T-cell (primary cell): ENCODE data around the gene PEAK1. TPM values are rescaled to one million over a fixed set of nuclear protein-coding genes. Genes with fewer than 3 reads are reported as not detected.

ENCODE experiments used
- ATAC-seq, 4 experiments: fragments of 200-7000 bp in 3 of 4; fragments of 150-1000 bp in 1 of 4; cut with Tn5 transposase; replicated peaks in 1 of 4; 1 replicate in 3 of 4; 2 replicates in 1 of 4; pipeline ENCODE4 v1.10.0; 2021; ENCODE audit warnings: moderate library complexity in 3 of 4, mild to moderate bottlenecking in 2 of 4, moderate number of reproducible peaks in 1 of 4
- CTCF ChIA-PET, 2 donors: fragments of 300-600 bp; sonication (Branson Sonifier 250); formaldehyde crosslinking; loops; one replicate each; lab custom pipeline; 2022; ENCODE audit warnings: antibody characterized with exemption in 2 of 2; lab: Charles Lee
- POLR2A ChIA-PET, 2 donors: fragments of 300-600 bp; sonication (Branson Sonifier 250); formaldehyde crosslinking; loops; one replicate each; lab custom pipeline; 2022; ENCODE audit warnings: antibody characterized with exemption in 2 of 2; lab: Charles Lee
- DNase-seq, 35 experiments: peaks; one replicate each; pipeline versions ENCODE4 v3.0.0 to v3.0.0-alpha.2; 2013 to 2023
- H3K27ac ChIP-seq: one replicate; pipeline ENCODE4 v1.5.1; 2013; ENCODE audit warnings: low read length
- H3K27me3 ChIP-seq, 2 experiments: replicated peaks in 1 of 2; 1 replicate in 1 of 2; 2 replicates in 1 of 2; pipeline versions ENCODE4 v1.6.1 to v1.7.0; 2013; ENCODE audit warnings: low read length in 1 of 2, mixed read lengths in 1 of 2; ENCODE audit not compliant: control insufficient read depth in 2 of 2, insufficient read depth in 2 of 2; ENCODE audit errors: extremely low read depth in 1 of 2
- H3K36me3 ChIP-seq, 2 donors: 1 replicate in 1 of 2; 2 replicates in 1 of 2; pipeline versions ENCODE4 v1.6.1 to v1.7.0; 2013; ENCODE audit warnings: low read length in 1 of 2; ENCODE audit not compliant: control insufficient read depth in 2 of 2, insufficient read depth in 1 of 2; ENCODE audit errors: extremely low read depth in 1 of 2
- H3K4me1 ChIP-seq, 2 experiments: 1 replicate in 1 of 2; 2 replicates in 1 of 2; pipeline versions ENCODE4 v1.6.1 to v1.7.0; 2013; ENCODE audit warnings: low read length in 2 of 2, mixed read lengths in 1 of 2; ENCODE audit not compliant: insufficient read depth in 2 of 2, control insufficient read depth in 1 of 2; ENCODE audit errors: extremely low read depth in 1 of 2
- H3K4me3 ChIP-seq, 2 donors: 1 replicate in 1 of 2; 2 replicates in 1 of 2; pipeline versions ENCODE4 v1.5.1 to v1.7.0; 2013; ENCODE audit warnings: mild to moderate bottlenecking in 2 of 2, low read length in 1 of 2, moderate library complexity in 1 of 2; ENCODE audit not compliant: control insufficient read depth in 1 of 2; ENCODE audit errors: extremely low read depth in 1 of 2
- H3K9me3 ChIP-seq: 2 replicates; pipeline ENCODE4 v1.7.0; 2013
- H3K27ac Mint-ChIP-seq, 2 donors: one replicate each; pipeline ENCODE4 v1.8.0; 2020 to 2021; ENCODE audit warnings: mild to moderate bottlenecking in 2 of 2, mixed read lengths in 2 of 2
- H3K27me3 Mint-ChIP-seq, 2 donors: one replicate each; pipeline ENCODE4 v1.8.0; 2021 to 2022; ENCODE audit warnings: mixed read lengths in 2 of 2
- H3K36me3 Mint-ChIP-seq: one replicate; pipeline ENCODE4 v1.8.0; 2021; ENCODE audit warnings: mixed read lengths
- H3K4me1 Mint-ChIP-seq, 3 donors: one replicate each; pipeline ENCODE4 v1.8.0; 2020 to 2022; ENCODE audit warnings: mixed read lengths in 3 of 3, mild to moderate bottlenecking in 1 of 3
- H3K4me3 Mint-ChIP-seq, 3 donors: one replicate each; pipeline ENCODE4 v1.8.0; 2020 to 2022; ENCODE audit warnings: mild to moderate bottlenecking in 3 of 3, mixed read lengths in 3 of 3, moderate library complexity in 3 of 3
- H3K9me3 Mint-ChIP-seq, 3 donors: one replicate each; pipeline ENCODE4 v1.8.0; 2020 to 2022; ENCODE audit warnings: mixed read lengths in 3 of 3
- WGBS: methylation state at CpG from one replicate; pipeline ENCODE4 v1.1.5; 2013; ENCODE audit warnings: missing lambda C conversion rate; ENCODE audit not compliant: insufficient coverage; 5-methylcytosine and 5-hydroxymethylcytosine counted together
- total RNA-seq, 35 experiments: library from RNA in 6 of 35; stranded (reverse) in 6 of 35; fragments of 120-200 nt in 1 of 35; gene quantifications; one replicate each; pipeline versions ENCODE4 v1.2.1 to v1.2.4 and lab custom pipeline; 2013 to 2026

PEAK1 gene
- total RNA-seq, 5 donors from 2014 or later (not counting 1 experiment from before 2014, with no cell fraction given): 9.4 to 17.7 (median 10.9) TPM

DNA sequence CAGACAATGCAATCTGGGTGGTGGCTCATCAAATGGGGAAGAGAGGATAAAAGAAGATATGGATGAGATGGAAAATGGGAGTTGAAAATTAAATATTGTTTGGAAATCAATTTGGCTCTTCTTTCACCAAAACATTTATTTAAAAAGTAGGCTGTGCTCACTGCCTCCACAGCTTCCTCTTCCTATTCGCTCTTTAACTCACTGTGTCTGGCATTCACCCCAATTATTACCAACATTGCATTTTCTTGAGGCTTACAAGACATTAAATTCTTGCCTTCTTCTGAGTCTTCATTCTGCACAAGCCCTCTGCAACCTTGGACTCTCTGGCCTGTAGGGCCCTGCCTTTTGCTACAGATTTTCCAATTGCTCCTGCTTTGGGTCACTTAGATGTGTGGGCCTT is 296.1 kb downstream of the PEAK1 start:
- Mint-ChIP-seq H3K4me3 (no peak overlapping the region), H3K36me3 (no peaks in the 10 kb centered on the region), H3K27ac (no peak overlapping the region), H3K9me3 (no peaks in the 10 kb centered on the region), H3K27me3 (no peaks in the 10 kb centered on the region), H3K4me1 (peaks cover 3 to 8% (median 5%) of the 10 kb centered on the region in 3 donors)
- ChIA-PET POLR2A (no interaction called here), CTCF (no interaction called here)
- Histone ChIP-seq H3K36me3 (no peaks in the 10 kb centered on the region), H3K4me3 (no peak overlapping the region), H3K27me3 (no peaks in the 10 kb centered on the region), H3K27ac (no peak overlapping the region), H3K4me1 (peaks cover 0 to 3% of the 10 kb centered on the region in 2 experiments), H3K9me3 (no peaks in the 10 kb centered on the region)
- DNase-seq (no peak), ATAC-seq (no peak)
- 83% methylated on average over 1 of the region's 1 CpG for WGBS

DNA sequence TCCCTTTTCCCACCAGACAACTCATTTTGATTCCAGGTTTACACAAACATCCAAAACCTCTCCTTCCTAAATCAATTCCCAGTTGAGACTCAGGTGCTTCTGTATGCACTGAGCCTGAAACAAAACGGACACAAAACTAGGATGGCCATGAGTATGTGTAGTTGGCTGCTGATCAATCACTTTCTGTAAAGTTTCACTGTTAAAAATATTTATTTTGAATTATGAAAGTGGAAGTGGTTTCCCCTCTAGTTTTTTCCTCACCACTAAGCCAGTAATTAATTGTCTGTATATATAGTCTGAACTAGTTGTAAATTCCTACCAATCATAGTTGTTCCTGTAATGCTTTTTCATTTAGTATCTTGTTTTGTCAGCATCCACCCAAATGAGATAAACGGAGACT is 297.3 kb downstream of the PEAK1 start:
- no CpG with 5 or more reads among the region's 2 CpGs for WGBS
- Mint-ChIP-seq H3K36me3 (no peaks in the 10 kb centered on the region), H3K4me3 (no peak overlapping the region), H3K9me3 (no peaks in the 10 kb centered on the region), H3K4me1 (peaks cover 5 to 10% (median 7%) of the 10 kb centered on the region in 3 donors), H3K27ac (no peak overlapping the region), H3K27me3 (no peaks in the 10 kb centered on the region)
- Histone ChIP-seq H3K36me3 (no peaks in the 10 kb centered on the region), H3K27me3 (no peaks in the 10 kb centered on the region), H3K4me1 (peaks cover 0 to 3% of the 10 kb centered on the region in 2 experiments), H3K27ac (no peak overlapping the region), H3K9me3 (no peaks in the 10 kb centered on the region), H3K4me3 (no peak overlapping the region)
- CTCF ChIA-PET: no interaction called here
- DNase-seq (no peak), ATAC-seq (no peak)
- POLR2A ChIA-PET: no interaction called here

DNA sequence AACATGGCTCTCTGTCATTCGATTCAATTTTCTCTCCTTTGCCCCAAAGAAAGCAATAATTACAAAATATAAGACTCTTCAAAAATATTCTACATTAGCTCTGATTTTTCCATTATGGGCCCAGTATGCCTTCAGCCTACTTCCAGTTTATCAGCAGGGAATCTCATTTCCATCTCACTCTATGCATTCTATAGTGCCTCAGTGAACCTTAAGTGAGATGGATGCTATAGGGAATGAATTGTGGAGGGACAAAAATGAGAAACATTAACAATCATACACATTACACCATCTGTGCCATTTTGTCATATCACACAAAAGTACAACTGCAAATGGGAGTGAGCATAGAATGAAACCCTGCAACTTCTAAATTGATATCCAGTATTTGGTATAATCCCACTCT is 298.3 kb downstream of the PEAK1 start:
- Mint-ChIP-seq H3K36me3 (no peaks in the 10 kb centered on the region), H3K9me3 (no peaks in the 10 kb centered on the region), H3K27me3 (no peaks in the 10 kb centered on the region), H3K27ac (no peak overlapping the region), H3K4me1 (peaks cover 5 to 10% (median 7%) of the 10 kb centered on the region in 3 donors), H3K4me3 (no peak overlapping the region)
- no peaks in the 10 kb centered on the region for H3K9me3 ChIP-seq
- no peak for DNase-seq
- no peak overlapping the region for H3K27ac ChIP-seq
- CTCF ChIA-PET: no interaction called here
- no peak overlapping the region for H3K4me3 ChIP-seq
- WGBS: 67% methylated on average over 1 of the region's 1 CpG
- H3K4me1 ChIP-seq: peaks cover 0 to 3% of the 10 kb centered on the region in 2 experiments
- no peaks in the 10 kb centered on the region for H3K27me3 ChIP-seq
- POLR2A ChIA-PET: no interaction called here
- H3K36me3 ChIP-seq: no peaks in the 10 kb centered on the region
- ATAC-seq: no peak

DNA sequence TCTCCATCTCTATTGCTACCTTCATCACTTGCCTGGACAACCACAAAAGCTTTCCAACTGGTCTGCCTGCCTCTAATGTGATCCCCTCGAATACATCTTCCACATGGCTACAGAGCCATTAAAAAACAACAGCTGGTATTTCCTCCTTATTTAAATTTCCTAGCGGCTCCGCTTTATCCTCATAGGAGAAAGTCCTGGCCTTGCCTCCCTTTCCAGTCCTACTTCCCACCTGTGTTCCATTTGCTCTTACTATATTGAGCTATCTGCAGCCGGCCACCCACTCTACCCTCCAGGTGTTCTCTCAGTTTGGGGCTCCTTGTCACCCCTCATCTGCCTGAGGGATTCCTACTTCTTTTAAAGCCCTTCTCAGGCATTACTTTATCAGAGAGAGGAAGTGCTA is 299.3 kb downstream of the PEAK1 start:
- DNase-seq: no peak
- no peaks in the 10 kb centered on the region for H3K36me3 Mint-ChIP-seq
- whole genome bisulfite sequencing: 100% methylated on average over 4 of the region's 4 CpGs
- Histone ChIP-seq H3K4me3 (no peak overlapping the region), H3K27me3 (no peaks in the 10 kb centered on the region), H3K9me3 (no peaks in the 10 kb centered on the region), H3K4me1 (peaks cover 0 to 3% of the 10 kb centered on the region in 2 experiments), H3K36me3 (no peaks in the 10 kb centered on the region), H3K27ac (no peak overlapping the region)
- H3K27ac Mint-ChIP-seq: no peak overlapping the region
- H3K4me1 Mint-ChIP-seq: peaks cover 5 to 10% (median 7%) of the 10 kb centered on the region in 3 donors
- ChIA-PET POLR2A (no interaction called here), CTCF (interaction anchor here in 1 of 2 donors (3.0 kb wide), 1 partner anchor 422 kb away, joined by 23 read pairs; no protein-coding TSS in a partner anchor)
- no peaks in the 10 kb centered on the region for H3K9me3 Mint-ChIP-seq
- no peak for ATAC-seq
- no peaks in the 10 kb centered on the region for H3K27me3 Mint-ChIP-seq
- H3K4me3 Mint-ChIP-seq: no peak overlapping the region

DNA sequence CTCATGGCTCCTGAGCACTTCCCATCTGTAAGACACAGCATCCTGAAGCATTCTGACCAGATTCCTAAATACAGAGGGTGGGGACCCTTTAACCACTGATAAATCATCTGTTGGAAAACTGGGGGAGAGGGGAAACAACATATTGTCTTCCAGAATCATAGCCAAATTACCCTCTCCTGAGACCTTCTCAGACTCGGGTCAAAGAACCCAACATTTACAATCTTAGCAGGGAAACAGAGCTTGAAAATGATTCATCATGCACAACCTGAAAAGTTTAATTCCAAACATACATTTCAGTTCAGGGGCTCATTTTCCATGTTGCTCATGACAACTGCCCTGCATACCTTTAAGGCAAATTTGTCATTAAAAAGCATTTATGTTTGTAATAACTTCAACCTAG is 300.5 kb downstream of the PEAK1 start:
- Histone ChIP-seq H3K36me3 (no peaks in the 10 kb centered on the region), H3K27ac (no peak overlapping the region), H3K4me1 (peaks cover 0 to 3% of the 10 kb centered on the region in 2 experiments), H3K4me3 (no peak overlapping the region), H3K9me3 (no peaks in the 10 kb centered on the region), H3K27me3 (no peaks in the 10 kb centered on the region)
- ChIA-PET CTCF (interaction anchor here (0.5 to 3.0 kb wide), 8 partner anchors 29 to 519 kb away, joined by 3 to 23 read pairs (median 4); no protein-coding TSS in a partner anchor), POLR2A (no interaction called here)
- peaks cover 5 to 10% (median 7%) of the 10 kb centered on the region in 3 donors for H3K4me1 Mint-ChIP-seq
- no peak overlapping the region for H3K4me3 Mint-ChIP-seq
- no peaks in the 10 kb centered on the region for H3K9me3 Mint-ChIP-seq
- ATAC-seq (no peak), DNase-seq (no peak)
- peaks cover 2% of the 10 kb centered on the region for H3K36me3 Mint-ChIP-seq
- no peak overlapping the region for H3K27ac Mint-ChIP-seq
- 83% methylated on average over 1 of the region's 1 CpG for WGBS
- no peaks in the 10 kb centered on the region for H3K27me3 Mint-ChIP-seq

DNA sequence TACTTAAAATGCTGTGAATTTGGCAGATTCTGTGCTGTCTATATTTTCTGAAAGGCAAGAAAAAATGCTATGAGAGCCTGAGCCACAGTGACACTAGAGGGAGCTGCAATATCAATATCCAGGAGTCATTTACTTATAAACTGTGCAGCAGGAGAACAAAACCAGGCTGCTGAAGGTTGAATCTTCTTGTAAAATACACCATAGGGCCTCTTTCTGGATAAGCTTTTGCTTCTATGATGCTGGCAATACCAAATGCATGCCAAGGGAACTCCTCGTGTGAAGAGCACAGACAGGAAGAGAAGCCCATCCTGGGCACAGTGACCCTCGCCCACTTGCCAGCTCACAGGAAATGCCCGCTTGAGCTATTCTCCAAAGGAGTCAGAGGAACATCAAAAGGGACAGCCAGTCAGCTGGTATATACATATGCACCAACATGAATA is 301.0 kb downstream of the PEAK1 start:
- Mint-ChIP-seq H3K4me1 (peaks cover 5 to 10% (median 7%) of the 10 kb centered on the region in 3 donors), H3K36me3 (peaks cover 7% of the 10 kb centered on the region), H3K27me3 (no peaks in the 10 kb centered on the region), H3K27ac (no peak overlapping the region), H3K9me3 (no peaks in the 10 kb centered on the region), H3K4me3 (no peak overlapping the region)
- Histone ChIP-seq H3K4me1 (peaks cover 0 to 3% of the 10 kb centered on the region in 2 experiments), H3K36me3 (no peaks in the 10 kb centered on the region), H3K27ac (no peak overlapping the region), H3K4me3 (no peak overlapping the region), H3K9me3 (no peaks in the 10 kb centered on the region), H3K27me3 (no peaks in the 10 kb centered on the region)
- ATAC-seq (peak in 3 of 4 experiments; percentile 43 to 70 (median 57)), DNase-seq (peak in 23 of 35 experiments; percentile 4 to 75 (median 24))
- POLR2A ChIA-PET: interaction anchor here in 1 of 2 donors (0.6 kb wide), 1 partner anchor 58 kb away, joined by 3 read pairs; no protein-coding TSS in a partner anchor
- CTCF ChIA-PET: interaction anchor here (0.5 to 3.0 kb wide), 11 partner anchors 30 to 519 kb away, joined by 3 to 23 read pairs (median 3); no protein-coding TSS in a partner anchor
- 0% methylated on average over 1 of the region's 3 CpGs for WGBS
